ENCODE results near the gene TUBB6.

Gene TUBB6

GRCh38 chr18:12315911-12316310 lies 7.9 kb downstream of the TUBB6 start:
- no peak for DNase-seq

- DNase-seq: peak; percentile 60 to 67
These were observed 9.8 kb downstream of the TUBB6 start for GRCh38 chr18:12317664-12318333.

DNA sequence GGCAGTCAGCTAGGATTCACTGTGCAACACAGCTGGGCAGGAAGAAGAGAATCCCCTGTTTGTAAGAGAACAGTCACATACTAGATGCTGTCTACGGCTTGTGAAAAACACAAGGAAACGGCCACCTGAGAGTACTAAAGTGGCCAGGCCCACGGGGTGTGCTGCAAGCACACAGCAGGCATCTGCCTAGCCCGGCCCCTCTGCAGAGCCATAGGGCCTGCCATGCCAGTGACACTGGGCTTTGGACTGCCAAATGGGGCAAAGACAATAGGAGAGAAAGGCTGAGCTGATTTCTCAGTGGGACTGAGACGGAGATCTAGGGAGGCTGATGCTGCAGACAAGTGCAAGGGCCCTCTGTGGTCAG lies 10.3 kb downstream of the TUBB6 start:
- no peak for DNase-seq

- no peak for DNase-seq
These were observed 10.8 kb downstream of the TUBB6 start for GRCh38 chr18:12318857-12319256.

DNA sequence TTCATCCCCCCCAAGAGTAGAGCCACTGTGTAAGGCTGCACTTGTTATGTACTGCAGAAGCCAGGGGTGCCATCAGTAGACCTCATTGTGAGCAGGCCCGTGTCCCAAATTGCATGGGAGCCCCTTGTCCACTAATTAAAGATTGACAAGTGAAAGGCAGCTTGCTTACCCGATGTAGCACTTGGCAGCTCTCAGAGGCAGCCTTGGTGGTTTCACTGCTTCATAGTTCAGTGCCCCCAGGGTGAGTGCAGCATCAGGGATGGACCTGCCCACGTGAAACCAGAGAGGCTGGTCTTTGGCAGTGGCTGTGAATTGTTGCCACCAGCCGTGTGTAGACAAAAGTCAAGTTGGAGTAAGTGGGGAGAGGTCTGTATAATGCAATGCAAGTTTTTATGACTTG lies 13.3 kb downstream of the TUBB6 start:
- no peak for DNase-seq

DNA sequence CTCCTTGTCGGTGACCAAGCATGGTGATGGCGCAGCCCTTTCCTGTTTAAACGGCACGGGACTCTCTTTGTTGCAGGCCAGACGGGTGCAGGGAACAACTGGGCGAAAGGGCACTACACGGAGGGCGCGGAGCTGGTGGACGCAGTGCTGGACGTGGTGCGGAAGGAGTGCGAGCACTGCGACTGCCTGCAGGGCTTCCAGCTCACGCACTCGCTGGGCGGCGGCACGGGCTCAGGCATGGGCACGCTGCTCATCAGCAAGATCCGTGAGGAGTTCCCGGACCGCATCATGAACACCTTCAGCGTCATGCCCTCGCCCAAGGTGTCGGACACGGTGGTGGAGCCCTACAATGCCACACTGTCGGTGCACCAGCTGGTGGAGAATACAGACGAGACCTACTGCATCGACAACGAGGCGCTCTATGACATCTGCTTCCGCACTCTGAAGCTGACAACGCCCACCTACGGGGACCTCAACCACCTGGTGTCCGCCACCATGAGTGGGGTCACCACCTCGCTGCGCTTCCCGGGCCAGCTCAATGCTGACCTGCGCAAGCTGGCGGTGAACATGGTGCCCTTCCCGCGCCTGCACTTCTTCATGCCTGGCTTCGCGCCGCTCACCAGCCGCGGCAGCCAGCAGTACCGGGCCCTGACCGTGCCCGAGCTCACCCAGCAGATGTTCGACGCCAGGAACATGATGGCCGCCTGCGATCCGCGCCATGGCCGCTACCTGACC lies 17.1 kb downstream of the TUBB6 start:
- no peak for DNase-seq

DNA sequence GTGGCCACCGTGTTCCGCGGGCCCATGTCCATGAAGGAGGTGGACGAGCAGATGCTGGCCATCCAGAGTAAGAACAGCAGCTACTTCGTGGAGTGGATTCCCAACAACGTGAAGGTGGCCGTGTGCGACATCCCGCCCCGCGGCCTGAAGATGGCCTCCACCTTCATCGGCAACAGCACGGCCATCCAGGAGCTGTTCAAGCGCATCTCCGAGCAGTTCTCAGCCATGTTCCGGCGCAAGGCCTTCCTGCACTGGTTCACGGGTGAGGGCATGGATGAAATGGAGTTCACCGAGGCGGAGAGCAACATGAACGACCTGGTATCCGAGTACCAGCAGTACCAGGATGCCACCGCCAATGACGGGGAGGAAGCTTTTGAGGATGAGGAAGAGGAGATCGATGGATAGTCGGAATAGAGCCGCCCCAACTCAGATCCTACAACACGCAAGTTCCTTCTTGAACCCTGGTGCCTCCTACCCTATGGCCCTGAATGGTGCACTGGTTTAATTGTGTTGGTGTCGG lies 17.7 kb downstream of the TUBB6 start:
- no peak for DNase-seq

- DNase-seq: no peak
These were observed 18.8 kb downstream of the TUBB6 start for GRCh38 chr18:12326711-12327460.

GRCh38 chr18:12327510-12328178 lies 19.6 kb downstream of the TUBB6 start:
- DNase-seq: peak; percentile 73 to 79

- no peak for DNase-seq
These were observed 20.3 kb downstream of the TUBB6 start for GRCh38 chr18:12328179-12328823.

DNA sequence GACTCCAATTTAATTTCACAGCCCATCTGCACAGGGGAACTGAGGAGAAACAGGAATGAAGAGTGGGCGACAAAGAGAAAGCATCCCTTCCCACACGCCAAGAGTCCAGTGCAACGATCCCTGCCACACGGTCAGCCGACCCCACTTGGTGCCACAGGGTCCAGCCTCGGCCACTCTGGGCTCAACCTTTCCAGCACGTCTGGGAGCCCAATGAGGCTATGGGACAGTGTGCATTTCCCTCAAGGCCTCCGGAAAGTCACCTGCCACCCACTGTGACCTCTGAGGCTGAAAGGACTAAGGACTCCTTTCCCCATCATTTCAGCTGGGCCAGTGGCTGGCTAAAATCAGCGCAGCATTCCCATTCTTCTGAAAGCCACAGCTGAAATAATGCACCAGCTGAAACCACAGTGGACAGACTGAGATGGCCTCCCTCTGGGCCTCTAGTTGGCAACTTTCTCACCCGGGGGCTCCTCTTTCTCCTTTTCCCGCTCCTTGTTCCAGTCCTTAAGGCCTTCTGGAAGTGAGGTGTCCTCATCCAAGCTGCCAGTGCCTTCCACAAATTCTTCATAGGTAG lies 21.2 kb downstream of the TUBB6 start:
- DNase-seq: no peak

- no peak for DNase-seq
These were observed 22.7 kb downstream of the TUBB6 start for GRCh38 chr18:12330766-12331165.

GRCh38 chr18:12333506-12334290 lies 25.7 kb downstream of the TUBB6 start:
- no peak for DNase-seq

DNA sequence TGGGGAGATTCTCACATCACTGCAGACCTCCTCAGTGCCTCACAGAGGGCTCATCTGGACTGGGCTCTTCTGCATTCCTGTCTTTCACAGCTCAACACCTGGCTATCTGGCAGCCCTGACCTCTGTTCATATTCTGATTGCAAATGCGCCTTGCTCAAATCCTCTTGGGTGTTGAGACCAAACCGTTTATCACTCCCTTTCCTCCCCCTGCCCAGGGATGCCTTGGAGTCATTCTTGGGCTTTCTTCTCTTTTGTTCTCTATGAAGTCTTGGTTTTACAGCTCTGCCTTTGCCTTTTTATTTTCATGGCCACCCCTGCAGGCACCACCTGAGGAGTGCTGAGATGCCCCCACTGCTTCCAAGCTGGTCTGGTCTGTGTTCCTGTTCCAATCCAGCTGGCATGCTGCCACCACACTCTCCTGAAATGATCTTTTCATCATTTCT lies 26.3 kb downstream of the TUBB6 start:
- no peak for DNase-seq

GRCh38 chr18:12334863-12335262 lies 26.8 kb downstream of the TUBB6 start:
- no peak for DNase-seq

GRCh38 chr18:12335503-12335902 lies 27.5 kb downstream of the TUBB6 start:
- no peak for DNase-seq

DNA sequence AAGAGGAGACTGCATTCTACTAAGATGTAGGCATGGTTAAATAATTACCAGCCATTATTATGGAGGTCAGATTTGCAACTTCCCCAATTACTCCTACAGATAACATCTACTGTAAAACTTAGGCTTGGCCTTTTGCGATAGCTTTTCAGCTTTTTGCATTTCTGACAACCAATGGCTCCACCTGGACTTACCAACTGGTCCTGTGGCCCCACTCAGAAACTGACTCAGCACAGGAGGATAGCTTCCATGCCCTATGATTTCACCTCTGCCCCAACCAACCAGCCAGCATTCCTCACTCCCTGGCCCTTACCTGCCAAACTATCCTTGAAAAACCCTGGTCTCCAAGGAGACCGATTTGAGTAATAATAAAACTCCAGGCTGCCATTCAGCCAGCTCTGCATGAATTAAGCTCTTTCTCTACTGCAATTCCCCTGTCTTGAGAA lies 28.2 kb downstream of the TUBB6 start:
- DNase-seq: no peak

DNA sequence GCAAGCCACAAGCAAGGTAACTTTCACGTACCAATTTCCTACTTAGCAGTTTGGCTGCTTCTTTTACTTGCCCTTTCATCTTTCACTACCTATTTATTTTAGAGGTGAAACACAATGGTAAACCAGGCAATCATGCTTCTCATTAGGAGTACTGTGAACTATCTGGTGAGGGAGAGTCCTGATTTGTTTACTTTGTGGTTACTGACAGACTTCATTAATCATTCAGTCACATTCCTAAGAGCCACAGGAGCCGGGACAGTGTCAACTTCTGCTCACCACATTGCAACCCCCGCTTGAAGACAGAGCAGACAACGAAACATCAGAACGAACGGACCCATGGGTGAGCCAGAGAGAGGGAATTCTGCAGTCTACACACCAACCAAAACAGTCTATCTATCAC lies 28.8 kb downstream of the TUBB6 start:
- no peak for DNase-seq

GRCh38 chr18:12338382-12338781 lies 30.3 kb downstream of the TUBB6 start:
- no peak for DNase-seq

- DNase-seq: no peak
These were observed 33.1 kb downstream of the TUBB6 start for GRCh38 chr18:12340945-12341660.

GRCh38 chr18:12342661-12343060 lies 34.6 kb downstream of the TUBB6 start:
- DNase-seq: no peak
